HG02798 (cell line): ENCODE data around the gene IRF7.

Source experiments
- ATAC-seq: cut with Tn5 transposase; IDR thresholded peaks from one replicate; pipeline ENCODE4 v1.9.1; 2021; ENCODE audit warnings: mild to moderate bottlenecking; ENCODE audit not compliant: unreplicated experiment, poor library complexity

IRF7 gene

GRCh38 chr11:610146-610801, 5.5 kb downstream of the IRF7 start:
- no peak for ATAC-seq

DNA sequence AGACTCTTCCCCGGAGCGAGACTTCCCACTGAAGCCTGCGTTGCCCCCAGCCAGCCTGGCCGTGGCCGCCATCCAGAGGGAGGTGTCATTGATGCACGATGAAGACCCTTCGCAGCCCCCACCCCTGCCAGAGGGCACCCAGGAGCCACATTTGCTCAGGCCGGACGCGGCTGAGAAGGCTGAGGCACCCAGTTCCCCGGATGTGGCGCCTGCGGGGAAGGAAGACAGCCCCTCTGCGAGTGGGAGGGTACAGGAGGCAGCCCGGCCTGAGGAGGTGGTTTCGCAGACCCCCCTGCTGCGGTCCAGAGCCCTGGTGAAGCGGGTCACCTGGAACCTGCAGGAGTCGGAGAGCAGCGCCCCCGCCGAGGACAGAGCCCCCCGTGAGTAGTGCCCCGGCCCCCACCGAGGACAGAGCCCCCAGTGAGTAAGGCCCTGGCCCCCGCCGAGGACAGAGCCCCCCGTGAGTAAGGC, 6.4 kb downstream of the IRF7 start:
- ATAC-seq = no peak

DNA sequence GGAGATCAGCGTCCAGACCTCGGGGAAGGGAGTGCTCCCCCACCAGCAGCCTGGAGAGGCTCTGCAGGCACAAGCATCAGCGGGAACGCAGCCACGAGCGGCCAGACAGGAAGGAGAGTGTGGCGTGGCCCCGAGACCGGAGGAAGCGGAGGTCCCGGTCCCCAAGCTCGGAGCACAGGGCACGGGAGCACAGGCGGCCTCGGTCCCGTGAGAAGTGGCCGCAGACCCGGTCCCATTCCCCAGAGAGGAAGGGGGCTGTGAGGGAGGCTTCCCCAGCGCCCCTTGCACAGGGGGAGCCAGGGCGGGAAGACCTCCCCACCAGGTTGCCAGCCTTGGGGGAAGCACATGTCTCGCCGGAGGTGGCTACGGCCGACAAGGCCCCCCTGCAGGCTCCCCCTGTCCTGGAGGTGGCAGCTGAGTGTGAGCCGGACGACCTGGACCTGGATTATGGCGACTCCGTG, 6.9 kb downstream of the IRF7 start:
- ATAC-seq = no peak

- no peak for ATAC-seq
Measured at GRCh38 chr11:607971-608659, 7.6 kb downstream of the IRF7 start.

- ATAC-seq = no peak
Measured at GRCh38 chr11:607020-607780, 8.6 kb downstream of the IRF7 start.

DNA sequence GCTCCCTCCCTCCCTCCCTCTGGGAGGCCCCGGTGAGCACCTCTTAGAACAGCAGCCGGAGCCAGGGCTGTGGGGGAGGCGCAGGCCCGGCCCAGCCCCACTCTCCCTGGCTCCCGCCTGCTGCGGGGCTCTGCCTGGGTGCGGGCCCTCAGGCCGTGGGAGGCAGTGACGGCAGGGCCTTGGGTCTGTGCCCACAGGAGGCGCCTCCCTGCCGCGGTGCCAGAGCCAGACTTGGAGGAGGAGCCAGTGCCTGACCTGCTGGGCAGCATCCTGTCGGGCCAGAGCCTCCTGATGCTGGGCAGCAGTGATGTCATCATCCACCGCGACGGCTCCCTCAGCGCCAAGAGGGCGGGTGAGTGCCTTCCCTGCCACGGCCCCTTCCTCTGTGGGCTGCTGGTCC, 9.5 kb downstream of the IRF7 start:
- ATAC-seq = no peak

DNA sequence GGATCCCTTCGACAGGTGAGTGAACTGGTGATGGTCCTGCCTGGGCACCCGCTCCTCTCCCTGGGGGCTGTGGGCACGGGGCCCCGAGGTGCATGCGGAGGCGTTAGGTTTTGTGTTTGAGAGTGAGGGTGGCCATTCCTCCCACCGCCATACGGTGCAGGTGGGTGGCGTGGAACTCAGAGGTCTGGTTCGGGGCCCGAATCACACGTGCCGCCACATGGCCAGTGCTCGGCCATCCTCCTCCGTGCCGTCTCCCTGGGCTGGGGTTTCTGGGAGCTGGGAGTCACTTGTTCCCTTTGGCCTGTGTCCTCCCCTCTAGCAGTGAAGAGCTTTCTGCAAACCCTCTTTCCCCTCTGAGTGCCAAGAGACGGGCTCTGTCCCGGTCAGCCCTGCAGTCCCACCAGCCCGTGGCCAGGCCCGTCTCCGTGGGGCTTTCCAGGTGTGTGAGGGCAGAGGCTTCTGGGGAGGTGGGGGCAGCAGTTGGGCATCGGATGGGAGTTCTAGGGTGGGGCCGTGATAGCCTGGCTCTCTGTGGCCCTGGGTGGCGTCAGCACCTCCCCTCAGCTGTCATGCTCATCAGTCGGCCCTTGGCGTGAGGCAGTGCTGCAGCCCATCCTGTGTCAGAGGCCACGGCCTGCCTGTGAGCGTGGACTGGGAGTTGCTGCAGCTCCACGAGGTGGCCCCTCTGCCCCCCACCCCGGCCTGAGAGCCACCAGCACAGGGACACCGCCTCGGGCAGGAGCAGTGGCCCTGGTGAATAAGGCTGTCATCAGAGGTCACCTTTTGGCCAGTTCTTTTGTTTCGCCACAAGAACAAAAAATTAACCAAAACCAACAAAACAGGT, 10.2 kb downstream of the IRF7 start:
- no peak for ATAC-seq

- ATAC-seq = no peak
Measured at GRCh38 chr11:603154-603553, 12.6 kb downstream of the IRF7 start.

DNA sequence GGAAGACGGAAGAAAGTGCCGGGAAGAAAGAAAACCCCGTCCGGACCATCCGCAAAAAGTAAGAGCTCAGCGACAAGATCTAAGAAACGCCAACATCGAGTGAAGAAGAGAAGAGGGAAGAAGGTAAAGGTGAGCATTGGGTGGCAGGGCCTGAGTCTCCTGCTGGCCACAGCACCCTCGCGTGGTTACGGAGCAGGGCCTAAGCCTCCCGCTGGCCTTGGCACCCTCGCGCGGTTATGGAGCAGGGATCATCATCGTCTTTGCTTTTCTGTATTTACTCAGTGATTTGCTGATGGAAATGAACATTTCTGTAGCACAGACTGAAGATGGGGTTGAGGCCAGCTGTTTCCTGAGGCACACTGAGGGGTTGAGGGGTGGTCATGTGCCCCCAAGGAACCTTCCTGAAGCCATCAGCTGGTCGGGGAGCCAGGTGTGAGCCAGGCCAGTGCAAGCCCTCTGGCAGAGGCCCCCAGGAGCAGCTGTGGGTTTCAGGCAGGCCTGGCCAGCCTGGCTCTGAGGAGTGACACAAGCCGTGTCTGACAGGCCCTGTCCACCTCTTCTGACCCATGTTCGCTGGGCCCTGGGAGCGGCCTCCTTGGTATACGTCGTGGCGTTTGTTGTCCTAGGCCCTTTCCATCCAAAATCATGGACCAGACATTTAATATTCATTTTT, 14.0 kb downstream of the IRF7 start:
- no peak for ATAC-seq

GRCh38 chr11:598005-598680, 17.6 kb downstream of the IRF7 start:
- ATAC-seq = no peak

- ATAC-seq = no peak
Measured at GRCh38 chr11:597166-597725, 18.5 kb downstream of the IRF7 start.

- no peak for ATAC-seq
Measured at GRCh38 chr11:596374-596773, 19.4 kb downstream of the IRF7 start.

DNA sequence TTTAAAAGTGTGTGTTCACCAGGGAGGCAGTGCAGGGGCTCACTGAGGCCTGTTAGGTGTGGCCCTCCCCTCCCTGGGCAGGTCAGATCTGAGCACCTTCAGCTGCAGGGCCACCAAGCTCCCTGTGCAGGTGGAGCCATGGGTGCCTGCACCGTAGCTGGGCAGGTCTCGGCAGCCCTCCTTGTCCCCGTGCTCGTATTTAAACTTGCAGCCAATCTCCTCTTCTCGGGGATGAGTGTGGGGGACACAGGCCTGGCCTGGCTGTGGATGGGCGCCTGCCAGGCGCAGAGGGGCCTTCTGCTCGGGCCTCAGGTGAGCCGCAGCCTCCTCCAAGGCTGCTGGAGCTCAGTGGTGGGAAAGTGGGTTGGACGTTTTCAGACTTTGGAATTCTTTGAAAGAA, 20.4 kb downstream of the IRF7 start:
- ATAC-seq = no peak

- no peak for ATAC-seq
Measured at GRCh38 chr11:593347-593746, 22.4 kb downstream of the IRF7 start.

GRCh38 chr11:592918-593317, 22.8 kb downstream of the IRF7 start:
- no peak for ATAC-seq

DNA sequence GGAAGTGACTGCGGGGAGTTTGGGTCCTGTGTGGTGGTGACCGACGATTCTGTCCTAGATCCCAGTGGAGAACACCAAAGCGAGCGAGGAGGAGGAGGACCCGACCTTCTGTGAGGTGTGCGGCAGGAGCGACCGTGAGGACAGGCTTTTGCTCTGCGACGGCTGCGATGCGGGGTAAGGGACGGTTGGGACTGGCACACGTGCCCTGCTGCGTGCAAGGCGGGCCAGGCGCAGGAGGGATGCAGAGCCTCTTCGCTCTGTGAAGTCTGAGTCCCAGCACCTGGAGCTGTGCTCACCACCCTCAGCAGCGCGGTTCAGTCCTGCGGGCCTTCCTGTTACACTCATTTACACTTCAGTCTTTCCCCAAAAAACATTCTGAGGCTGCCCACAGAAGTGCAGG, 23.2 kb downstream of the IRF7 start:
- ATAC-seq = no peak

DNA sequence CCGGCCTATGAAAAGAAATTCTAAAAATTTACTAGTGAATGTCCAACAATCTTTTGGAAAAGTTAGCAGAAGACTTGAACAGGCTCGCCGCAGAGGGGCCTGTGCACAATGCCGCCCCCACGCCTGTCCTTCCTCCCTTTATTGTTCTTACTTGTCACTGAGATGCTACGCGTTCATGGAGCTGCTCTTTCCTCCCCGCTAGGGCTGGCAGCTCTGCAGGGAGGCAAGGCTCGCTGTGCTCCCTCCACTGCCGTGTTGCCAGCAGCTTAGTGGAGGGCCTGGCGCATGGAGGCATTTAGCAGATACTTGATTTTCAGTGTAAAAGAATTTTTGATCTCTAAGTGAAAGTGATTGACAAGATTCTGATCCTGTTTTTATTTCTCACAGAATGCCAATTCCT, 24.8 kb downstream of the IRF7 start:
- ATAC-seq = no peak

- ATAC-seq = no peak
Measured at GRCh38 chr11:589798-590197, 26.0 kb downstream of the IRF7 start.

- no peak for ATAC-seq
Measured at GRCh38 chr11:587978-588380, 27.8 kb downstream of the IRF7 start.
